HG03575 (cell line): Measurements from ENCODE around the gene COPS3.

ENCODE experiments used
- ATAC-seq: cut with Tn5 transposase; IDR thresholded peaks from one replicate; pipeline ENCODE4 v1.9.1; 2021; ENCODE audit not compliant: unreplicated experiment, insufficient number of reproducible peaks, low FRiP score; ENCODE audit errors: extremely low read depth

Gene COPS3

GRCh38 chr17:17254036-17254435, 27.0 kb downstream of the COPS3 start:
- no peak for ATAC-seq

- no peak for ATAC-seq
Measured at GRCh38 chr17:17253406-17253805, 27.6 kb downstream of the COPS3 start.

- no peak for ATAC-seq
Measured at GRCh38 chr17:17252149-17252661, 28.8 kb downstream of the COPS3 start.

- ATAC-seq: no peak
Measured at GRCh38 chr17:17246879-17247278, 34.2 kb downstream of the COPS3 start.

GRCh38 chr17:17243163-17243562, 37.9 kb downstream of the COPS3 start:
- ATAC-seq: no peak

- ATAC-seq: no peak
Measured at GRCh38 chr17:17242246-17242645, 38.8 kb downstream of the COPS3 start.

- ATAC-seq: no peak
Measured at GRCh38 chr17:17241656-17242055, 39.4 kb downstream of the COPS3 start.

- no peak for ATAC-seq
Measured at GRCh38 chr17:17239832-17240231, 41.2 kb downstream of the COPS3 start.

- ATAC-seq: peak; percentile 58
Measured at GRCh38 chr17:17237026-17237799, 43.8 kb downstream of the COPS3 start, which contains the start of gene FLCN. FLCN (minus strand) TSS chr17:17237168; CDS start chr17:17228137, 9,031 bp downstream.

GRCh38 chr17:17236295-17237025, 44.6 kb downstream of the COPS3 start:
- no peak for ATAC-seq

GRCh38 chr17:17235212-17236174, 45.6 kb downstream of the COPS3 start:
- ATAC-seq: no peak

GRCh38 chr17:17232303-17232621, 48.8 kb downstream of the COPS3 start:
- no peak for ATAC-seq

GRCh38 chr17:17231621-17232302, 49.3 kb downstream of the COPS3 start:
- no peak for ATAC-seq

- no peak for ATAC-seq
Measured at GRCh38 chr17:17229416-17230384, 51.3 kb downstream of the COPS3 start.

- ATAC-seq: no peak
Measured at GRCh38 chr17:17228521-17229279, 52.3 kb downstream of the COPS3 start.

GRCh38 chr17:17227608-17228520, 53.2 kb downstream of the COPS3 start:
- ATAC-seq: no peak
